HG03039 (cell line): ENCODE data around the gene NSUN3.
"Not testable (repeated sequence)": the region's sequence is repeated elsewhere in the genome, so short reads cannot be mapped to it uniquely, and the experiment has no call there.

ENCODE experiments used
- ATAC-seq: cut with Tn5 transposase; IDR thresholded peaks from one replicate; pipeline ENCODE4 v1.9.1; 2021; ENCODE audit warnings: mild to moderate bottlenecking, moderate library complexity; ENCODE audit not compliant: unreplicated experiment

NSUN3 gene

DNA sequence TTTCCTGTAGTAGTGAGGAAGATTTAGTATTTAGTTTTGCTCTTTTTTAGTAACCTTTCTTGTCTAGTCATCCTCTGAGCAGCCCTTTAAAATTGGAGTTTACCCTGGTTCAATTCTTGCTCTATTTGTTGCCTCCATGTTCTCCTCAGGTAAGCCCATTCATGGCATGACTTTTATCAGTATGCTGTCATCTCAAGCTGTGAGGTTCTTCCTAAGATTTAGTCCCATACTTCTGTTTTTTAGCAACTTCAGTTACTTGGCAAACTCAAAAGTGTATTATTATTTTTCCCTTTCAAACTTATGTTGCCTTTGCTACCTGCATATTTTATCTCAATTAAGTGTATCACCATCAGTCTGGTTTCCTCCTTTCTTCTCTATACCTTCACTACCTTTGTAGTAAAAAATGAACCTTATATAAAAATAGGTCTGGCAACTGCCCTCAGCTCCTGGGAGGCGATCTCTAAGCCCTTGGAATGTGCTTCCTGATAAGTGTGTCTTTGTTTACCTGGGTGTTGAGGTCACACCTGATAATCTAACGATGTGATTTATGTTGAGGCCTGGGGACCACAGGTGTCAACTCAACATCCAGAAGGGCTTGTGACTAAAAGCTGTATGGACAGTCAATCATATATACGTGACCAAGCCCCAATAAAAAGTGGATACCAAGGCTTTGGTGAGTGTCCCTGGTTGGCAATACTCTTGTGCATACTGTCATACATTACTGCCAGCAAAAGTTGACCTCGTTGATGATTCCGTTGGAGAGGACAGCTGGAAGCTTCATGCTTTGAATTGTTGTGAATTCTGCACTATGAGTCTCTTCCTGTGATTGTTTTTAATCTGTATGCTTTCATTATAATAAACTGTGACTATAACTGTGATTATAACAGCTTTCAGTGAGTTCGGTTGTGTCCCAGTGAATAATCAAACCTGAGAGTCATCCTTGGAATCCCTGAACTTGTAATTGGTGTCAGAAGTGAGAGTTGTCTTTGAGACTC lies 3.9 kb downstream of the NSUN3 start:
- no peak for ATAC-seq

GRCh38 chr3:94069194-94069813 lies 6.4 kb downstream of the NSUN3 start:
- no peak for ATAC-seq

DNA sequence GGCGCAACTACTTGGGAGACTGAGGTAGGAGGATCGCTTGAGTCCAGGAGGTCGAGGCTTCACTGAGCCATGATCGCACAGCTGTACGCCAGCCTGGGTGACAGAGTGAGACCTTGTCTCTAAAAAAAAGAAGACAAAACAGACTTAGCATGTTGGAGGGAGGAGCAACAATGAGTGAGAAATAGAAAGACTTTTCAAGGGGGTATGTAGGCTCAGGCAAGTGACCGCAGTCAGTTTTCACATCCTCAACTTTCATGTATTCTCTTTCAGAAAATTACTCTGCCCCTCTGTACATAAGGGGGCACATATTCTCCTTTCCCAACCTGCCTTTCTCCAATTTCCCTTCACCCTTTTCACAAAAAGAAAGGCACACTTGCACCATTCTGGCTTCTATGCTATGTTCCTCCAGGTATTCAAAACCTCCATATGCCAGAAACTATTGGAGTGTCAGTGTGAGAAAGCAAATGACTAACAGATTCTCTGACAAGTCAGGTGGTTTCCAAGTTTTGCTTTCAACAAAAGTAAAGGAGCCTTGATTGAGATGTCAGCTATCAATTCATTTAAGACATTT lies 7.6 kb downstream of the NSUN3 start:
- ATAC-seq: peak; percentile 52

DNA sequence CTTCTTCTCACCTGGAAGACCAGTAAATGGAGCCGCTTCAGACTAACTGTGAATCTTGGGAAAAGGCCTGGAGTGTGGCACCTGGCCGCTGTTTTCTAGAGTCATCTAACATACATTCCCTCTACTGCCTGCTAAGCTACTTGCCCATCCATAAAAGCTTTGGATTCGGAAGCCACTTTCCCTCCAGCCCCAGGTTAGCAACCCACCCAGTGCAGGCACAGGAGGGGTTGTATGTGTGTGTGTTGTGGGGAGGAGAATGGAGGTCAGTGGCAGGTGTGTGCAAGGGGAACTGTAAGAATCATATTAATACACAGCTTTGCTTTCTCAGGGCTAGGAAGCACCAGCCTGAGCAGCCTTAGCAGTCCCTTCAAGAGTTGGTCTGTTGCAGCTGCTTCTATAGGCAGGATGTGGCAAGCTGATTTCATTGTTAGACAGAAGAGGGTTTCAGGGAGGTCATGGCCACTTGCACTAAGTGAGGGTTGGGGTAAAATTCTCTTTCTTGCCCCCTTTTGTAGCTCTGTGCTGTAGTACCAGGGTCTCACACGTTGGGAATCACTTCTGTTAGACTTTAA lies 8.9 kb downstream of the NSUN3 start:
- ATAC-seq: peak; percentile 57

GRCh38 chr3:94076055-94076454 lies 13.2 kb downstream of the NSUN3 start:
- no peak for ATAC-seq

DNA sequence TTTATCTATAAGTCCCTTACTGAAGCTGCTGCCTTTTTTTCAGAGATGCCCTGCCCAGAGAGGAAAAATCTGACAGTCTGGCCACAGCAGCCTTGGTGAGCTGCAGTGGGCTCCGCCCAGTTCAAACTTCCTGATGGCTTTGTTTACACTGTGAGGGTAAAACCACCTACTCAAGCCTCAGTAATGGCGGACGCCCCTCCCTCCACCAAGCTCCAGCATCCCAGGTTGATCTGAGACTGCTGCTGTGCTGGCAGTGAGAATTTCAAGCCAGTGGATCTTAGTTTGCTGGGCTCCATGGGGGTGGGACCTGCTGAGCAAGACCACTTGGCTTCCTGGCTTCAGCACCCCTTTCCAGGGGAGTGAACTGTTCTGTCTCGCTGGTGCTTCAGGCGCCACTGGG lies 17.7 kb downstream of the NSUN3 start:
- ATAC-seq: not testable (repeated sequence)

GRCh38 chr3:94081884-94082283 lies 19.0 kb downstream of the NSUN3 start:
- no peak for ATAC-seq

GRCh38 chr3:94082391-94082937 lies 19.6 kb downstream of the NSUN3 start:
- no peak for ATAC-seq

DNA sequence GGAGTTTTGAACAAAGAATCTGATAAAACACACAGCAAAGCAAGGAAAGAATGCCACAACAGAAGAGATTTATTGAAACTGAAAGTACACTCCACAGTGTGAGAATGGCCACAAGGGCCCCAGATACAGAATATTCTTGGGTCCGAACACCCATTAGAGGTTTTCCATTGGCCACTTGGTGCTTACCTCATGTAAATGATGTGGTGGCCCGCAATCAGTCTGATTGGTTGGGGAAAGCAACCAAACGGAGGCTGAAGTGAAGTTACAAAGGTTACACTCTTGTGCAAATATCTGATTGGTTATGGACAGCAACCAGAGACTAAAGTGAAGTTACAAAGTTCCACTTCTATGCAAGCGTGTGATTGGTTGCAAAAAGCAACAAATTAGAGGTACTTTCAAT lies 20.4 kb downstream of the NSUN3 start:
- peak; percentile 72 for ATAC-seq

- ATAC-seq: no peak
These were observed 26.3 kb downstream of the NSUN3 start for GRCh38 chr3:94089126-94089525.

DNA sequence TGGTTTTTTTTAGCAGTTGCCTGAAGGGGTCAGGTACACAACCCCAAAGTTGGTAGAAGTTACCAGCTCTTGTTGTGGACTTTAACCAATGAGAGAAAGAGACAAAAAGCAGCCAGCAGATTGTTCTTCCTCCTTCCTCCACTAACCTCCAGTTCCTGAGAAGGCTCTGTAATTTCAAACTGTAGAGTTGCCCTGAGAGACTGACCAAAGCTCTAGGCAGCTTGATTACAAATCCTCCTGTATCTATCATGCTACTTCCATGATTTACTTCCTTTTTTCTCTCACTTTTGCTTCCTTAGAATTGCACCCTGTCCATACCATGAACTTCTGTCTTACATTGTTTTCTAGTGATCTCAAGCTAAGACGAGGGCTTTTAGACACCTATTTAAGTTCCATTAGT lies 29.2 kb downstream of the NSUN3 start:
- no peak for ATAC-seq

DNA sequence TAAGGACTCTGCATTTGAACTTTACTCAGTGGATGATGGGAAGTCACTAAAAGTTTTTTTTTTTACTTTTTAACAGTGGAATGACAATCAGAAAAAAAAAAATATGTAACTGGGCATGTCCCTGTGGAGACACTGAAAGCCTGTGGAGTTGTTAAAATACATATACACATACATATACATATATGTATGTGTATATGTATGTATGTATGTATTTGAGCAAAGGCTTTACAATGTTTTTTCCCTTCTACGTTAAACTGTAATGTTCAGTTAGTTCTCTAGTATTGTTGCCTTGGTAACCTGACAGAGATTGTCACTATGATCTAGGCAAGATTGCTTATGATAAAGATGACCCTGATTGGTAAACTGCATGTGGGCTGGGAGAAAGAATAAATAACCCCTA lies 30.3 kb downstream of the NSUN3 start:
- ATAC-seq: no peak

DNA sequence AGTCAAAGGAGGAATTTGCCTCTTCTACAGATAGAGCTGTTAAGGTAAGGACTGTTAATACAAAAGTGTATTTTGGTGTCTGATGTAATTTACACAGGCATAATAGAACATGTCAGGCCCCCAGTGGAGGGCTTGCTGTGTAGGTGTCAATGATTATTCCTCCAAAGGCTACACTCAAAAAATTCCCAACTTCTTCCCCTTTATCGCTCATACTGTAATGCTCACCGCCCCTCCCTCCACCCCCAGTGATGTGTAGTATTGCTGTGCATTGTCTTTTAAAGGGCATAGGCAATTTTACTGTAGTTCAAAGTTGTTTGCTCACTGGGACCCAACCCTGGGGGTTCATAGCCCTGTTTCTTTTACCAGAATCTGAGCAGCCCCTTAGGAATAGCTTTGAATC lies 32.2 kb downstream of the NSUN3 start:
- no peak for ATAC-seq

DNA sequence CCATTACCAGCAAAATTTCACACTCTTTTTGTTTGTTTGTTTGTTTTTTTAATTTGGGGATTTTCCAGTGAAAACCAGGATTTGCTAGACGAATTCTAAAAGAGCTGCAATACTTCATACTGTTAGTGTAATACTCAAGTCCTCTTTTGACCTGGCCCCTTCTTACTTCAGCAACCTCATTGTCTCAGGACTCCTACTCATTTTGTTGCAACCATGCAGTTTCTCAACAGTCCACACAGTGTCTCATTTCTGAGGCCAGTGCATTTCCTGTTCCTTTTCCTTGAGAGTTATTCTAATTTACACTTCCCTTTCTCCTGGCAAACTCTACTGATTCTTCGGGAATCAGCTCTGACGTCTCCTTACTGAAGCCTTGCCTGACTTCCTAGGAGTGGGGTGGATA lies 35.6 kb downstream of the NSUN3 start:
- ATAC-seq: no peak

DNA sequence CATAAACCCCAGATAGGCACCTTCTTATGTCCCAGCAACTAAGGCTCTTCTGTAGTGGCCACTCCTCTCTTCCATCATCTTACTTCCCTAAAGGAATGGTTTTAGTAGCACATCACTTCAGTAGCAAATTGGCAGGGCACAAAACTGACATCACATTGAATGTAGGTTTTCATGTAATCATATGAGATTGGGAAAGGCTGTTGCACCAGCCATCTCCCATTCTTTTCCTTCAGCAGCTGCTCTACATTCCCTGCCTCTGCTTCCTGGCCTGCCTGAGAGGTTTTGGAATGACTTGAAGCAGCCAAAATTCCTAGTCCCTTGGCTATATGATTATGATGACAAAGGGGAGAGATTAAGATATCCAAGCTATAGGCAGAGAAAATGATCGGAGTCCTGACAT lies 36.5 kb downstream of the NSUN3 start:
- no peak for ATAC-seq

- ATAC-seq: no peak
These were observed 39.0 kb downstream of the NSUN3 start for GRCh38 chr3:94101860-94102259.

GRCh38 chr3:94106268-94106667 lies 43.4 kb downstream of the NSUN3 start:
- no peak for ATAC-seq

GRCh38 chr3:94110232-94110631 lies 47.4 kb downstream of the NSUN3 start:
- not testable (repeated sequence) for ATAC-seq

GRCh38 chr3:94110854-94111253 lies 48.0 kb downstream of the NSUN3 start:
- ATAC-seq: no peak

DNA sequence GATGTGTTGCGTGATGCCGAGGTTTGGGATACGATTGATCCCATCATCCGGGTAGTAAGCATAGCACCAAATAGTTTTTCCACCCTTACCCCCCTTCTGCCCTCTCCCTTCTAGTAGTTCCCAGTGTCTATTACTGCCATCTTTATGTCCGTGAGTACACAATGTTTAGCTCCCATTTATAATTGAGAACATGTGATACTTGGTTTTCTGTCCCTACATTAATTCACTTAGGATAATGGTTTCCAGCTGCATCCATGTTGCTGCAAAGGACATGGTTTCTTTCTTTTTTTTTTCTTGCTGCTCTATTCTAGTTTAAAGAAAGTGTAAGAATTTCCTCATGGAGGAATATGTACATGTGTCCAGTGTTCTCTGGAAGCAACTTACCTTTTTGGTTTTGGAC lies 51.8 kb downstream of the NSUN3 start:
- no peak for ATAC-seq

GRCh38 chr3:94115482-94115881 lies 52.6 kb downstream of the NSUN3 start:
- ATAC-seq: no peak
